Liver (tissue), 3 donors: ENCODE results near the gene PLIN3.

Source experiments
- CTCF ChIP-seq: fragments of 150-350 bp; IDR thresholded peaks from 2 replicates; pipeline ENCODE4 v1.5.1; 2017; ENCODE audit warnings: improper control_type of control experiment, low read depth, low read length; ENCODE audit not compliant: missing input control
- FOXA2 ChIP-seq: IDR thresholded peaks from 2 replicates; pipeline ENCODE4 v1.6.1; 2016; ENCODE audit warnings: antibody characterized with exemption
- GABPA ChIP-seq, 2 donors: IDR thresholded peaks in 1 of 2; conservative IDR thresholded peaks in 1 of 2; 2 replicates each; pipeline ENCODE4 v1.6.1; 2016; ENCODE audit warnings: antibody characterized with exemption in 2 of 2, mild to moderate bottlenecking in 1 of 2, moderate library complexity in 1 of 2
- JUND ChIP-seq, 2 donors: IDR thresholded peaks; 2 replicates each; pipeline ENCODE4 v1.6.1; 2016; ENCODE audit warnings: antibody characterized with exemption in 2 of 2
- RXRA ChIP-seq, 2 donors: IDR thresholded peaks; 2 replicates each; pipeline ENCODE4 v1.6.1; 2017 to 2018; ENCODE audit warnings: antibody characterized with exemption in 2 of 2, mild to moderate bottlenecking in 1 of 2
- SP1 ChIP-seq: IDR thresholded peaks from 2 replicates; pipeline ENCODE4 v1.6.1; 2018; ENCODE audit warnings: antibody characterized with exemption, mild to moderate bottlenecking
- TAF1 ChIP-seq: conservative IDR thresholded peaks from 2 replicates; pipeline ENCODE4 v1.6.1; 2016; ENCODE audit warnings: antibody characterized with exemption, mild to moderate bottlenecking
- YY1 ChIP-seq: IDR thresholded peaks from 2 replicates; pipeline ENCODE4 v1.6.1; 2016; ENCODE audit warnings: antibody characterized with exemption, mild to moderate bottlenecking
- TF ChIP-seq, protein P1 (sequence below): IDR thresholded peaks from 2 replicates; pipeline ENCODE4 v1.6.1; 2016; ENCODE audit warnings: antibody characterized with exemption
- TF ChIP-seq, protein P2 (sequence below): IDR thresholded peaks from 2 replicates; pipeline ENCODE4 v1.6.1; 2016; ENCODE audit warnings: antibody characterized with exemption, mild to moderate bottlenecking
- donor health status: healthy.
- donor health status: healthy.

DNA sequence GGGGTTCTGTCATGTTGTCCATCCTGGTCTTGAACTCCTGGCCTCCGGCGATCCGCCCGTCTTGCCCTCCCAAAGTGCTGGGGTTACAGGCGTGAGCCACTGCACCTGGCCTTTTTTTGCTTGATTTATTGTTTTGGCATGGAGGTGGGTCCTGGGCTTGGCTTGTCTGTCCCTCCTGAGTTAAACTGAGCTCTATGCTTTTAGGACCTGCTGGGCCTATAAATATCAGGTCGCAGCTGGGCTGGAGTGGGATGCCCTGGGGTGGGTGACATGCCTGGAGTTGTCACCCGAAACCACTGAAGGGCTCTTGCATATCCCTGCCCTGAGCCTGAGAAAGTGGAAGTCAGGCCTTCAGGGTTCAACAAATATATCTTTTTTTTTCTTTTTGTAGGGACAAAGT is 29.7 kb upstream of the PLIN3 start:
- TF ChIP-seq CTCF (no peak), JUND (IDR thresholded peaks at IDR 0.05) (no peak), YY1 (no peak), TAF1 (no peak), SP1 (no peak), FOXA2 (no peak), RXRA (IDR thresholded peaks at IDR 0.05) (no peak), GABPA (IDR thresholded peaks at IDR 0.05 in 1 of 2, conservative IDR thresholded peaks at IDR 0.05 in 1 of 2) (no peak)
- TF ChIP-seq, protein P1, sequence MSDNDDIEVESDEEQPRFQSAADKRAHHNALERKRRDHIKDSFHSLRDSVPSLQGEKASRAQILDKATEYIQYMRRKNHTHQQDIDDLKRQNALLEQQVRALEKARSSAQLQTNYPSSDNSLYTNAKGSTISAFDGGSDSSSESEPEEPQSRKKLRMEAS, result no peak
- TF ChIP-seq, protein P2, sequence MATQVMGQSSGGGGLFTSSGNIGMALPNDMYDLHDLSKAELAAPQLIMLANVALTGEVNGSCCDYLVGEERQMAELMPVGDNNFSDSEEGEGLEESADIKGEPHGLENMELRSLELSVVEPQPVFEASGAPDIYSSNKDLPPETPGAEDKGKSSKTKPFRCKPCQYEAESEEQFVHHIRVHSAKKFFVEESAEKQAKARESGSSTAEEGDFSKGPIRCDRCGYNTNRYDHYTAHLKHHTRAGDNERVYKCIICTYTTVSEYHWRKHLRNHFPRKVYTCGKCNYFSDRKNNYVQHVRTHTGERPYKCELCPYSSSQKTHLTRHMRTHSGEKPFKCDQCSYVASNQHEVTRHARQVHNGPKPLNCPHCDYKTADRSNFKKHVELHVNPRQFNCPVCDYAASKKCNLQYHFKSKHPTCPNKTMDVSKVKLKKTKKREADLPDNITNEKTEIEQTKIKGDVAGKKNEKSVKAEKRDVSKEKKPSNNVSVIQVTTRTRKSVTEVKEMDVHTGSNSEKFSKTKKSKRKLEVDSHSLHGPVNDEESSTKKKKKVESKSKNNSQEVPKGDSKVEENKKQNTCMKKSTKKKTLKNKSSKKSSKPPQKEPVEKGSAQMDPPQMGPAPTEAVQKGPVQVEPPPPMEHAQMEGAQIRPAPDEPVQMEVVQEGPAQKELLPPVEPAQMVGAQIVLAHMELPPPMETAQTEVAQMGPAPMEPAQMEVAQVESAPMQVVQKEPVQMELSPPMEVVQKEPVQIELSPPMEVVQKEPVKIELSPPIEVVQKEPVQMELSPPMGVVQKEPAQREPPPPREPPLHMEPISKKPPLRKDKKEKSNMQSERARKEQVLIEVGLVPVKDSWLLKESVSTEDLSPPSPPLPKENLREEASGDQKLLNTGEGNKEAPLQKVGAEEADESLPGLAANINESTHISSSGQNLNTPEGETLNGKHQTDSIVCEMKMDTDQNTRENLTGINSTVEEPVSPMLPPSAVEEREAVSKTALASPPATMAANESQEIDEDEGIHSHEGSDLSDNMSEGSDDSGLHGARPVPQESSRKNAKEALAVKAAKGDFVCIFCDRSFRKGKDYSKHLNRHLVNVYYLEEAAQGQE, result no peak
